IPS-15b (cell line): ENCODE data around the gene B9D2.
A peak's percentile ranks its signal among the peaks of the same experiment; 100 is the strongest.
"Not testable (repeated sequence)": the region's sequence is repeated elsewhere in the genome, so short reads cannot be mapped to it uniquely, and the experiment has no call there.

Experiments
- H3K27me3 ChIP-seq: one replicate; pipeline ENCODE4 v1.6.1; 2013; ENCODE audit warnings: low read length; ENCODE audit not compliant: control insufficient read depth, insufficient read depth
- H3K36me3 ChIP-seq: one replicate; pipeline ENCODE4 v1.6.1; 2013; ENCODE audit warnings: low read length; ENCODE audit not compliant: control insufficient read depth, insufficient read depth
- H3K4me1 ChIP-seq: one replicate; pipeline ENCODE4 v1.6.1; 2013; ENCODE audit warnings: mild to moderate bottlenecking, low read length; ENCODE audit not compliant: control insufficient read depth, insufficient read depth
- H3K4me3 ChIP-seq: one replicate; pipeline ENCODE4 v1.5.1; 2013; ENCODE audit warnings: low read depth, low read length
- H3K9ac ChIP-seq: one replicate; pipeline ENCODE4 v1.6.1; 2013; ENCODE audit warnings: low read depth, mild to moderate bottlenecking, low read length
- H3K9me3 ChIP-seq: one replicate; pipeline ENCODE4 v1.6.1; 2013; ENCODE audit warnings: mild to moderate bottlenecking, low read length; ENCODE audit not compliant: control insufficient read depth, insufficient read depth

B9D2 gene

DNA sequence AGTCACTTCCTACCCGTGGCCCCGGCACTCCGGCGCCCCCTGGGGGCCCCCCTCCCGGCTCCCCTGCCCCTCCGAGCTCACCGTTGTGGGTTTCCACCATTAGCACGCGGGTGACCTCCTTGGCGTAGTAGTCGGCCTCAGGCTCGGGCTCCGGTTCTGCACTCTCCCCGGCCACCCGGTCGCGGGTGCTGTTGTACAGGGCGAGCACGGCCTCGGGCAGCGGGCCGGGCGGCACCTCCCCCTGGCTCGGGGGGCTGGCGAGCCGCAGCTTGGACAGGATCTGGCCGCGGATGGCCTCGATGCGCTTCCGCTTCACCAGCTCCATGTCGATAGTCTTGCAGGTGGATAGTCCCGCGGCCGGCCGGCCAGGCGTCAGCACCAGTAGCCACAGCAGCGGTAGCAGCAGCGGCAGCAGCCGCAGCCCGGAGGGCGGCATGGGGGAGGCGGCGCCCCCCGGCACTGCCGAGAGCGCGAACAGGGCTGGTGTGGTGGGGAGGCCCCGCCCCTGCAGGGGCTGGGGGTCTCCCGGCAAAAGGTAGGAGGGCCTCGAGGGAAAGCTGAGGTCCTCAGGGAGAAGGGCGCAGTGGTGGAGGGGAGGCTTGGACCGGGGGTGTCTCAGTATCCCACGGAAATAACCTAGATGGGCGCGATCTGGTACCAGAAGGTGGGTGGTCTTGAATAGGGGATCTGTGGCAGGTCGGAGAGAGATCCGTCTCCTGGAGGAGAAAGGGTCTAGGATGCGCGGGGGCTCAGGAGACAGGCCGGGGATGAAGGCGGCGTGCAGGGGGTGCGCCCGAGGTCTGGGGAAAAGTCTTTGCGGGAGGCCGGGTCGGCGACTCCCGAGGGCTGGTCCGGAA is 11.1 kb downstream of the B9D2 start:
- Histone ChIP-seq H3K9ac (peak overlapping the region; percentile 73), H3K4me1 (peaks cover 3% of the 10 kb centered on the region), H3K4me3 (peak overlapping the region; percentile 52), H3K27me3 (peaks cover 19% of the 10 kb centered on the region), H3K9me3 (no peaks in the 10 kb centered on the region), H3K36me3 (no peaks in the 10 kb centered on the region)

DNA sequence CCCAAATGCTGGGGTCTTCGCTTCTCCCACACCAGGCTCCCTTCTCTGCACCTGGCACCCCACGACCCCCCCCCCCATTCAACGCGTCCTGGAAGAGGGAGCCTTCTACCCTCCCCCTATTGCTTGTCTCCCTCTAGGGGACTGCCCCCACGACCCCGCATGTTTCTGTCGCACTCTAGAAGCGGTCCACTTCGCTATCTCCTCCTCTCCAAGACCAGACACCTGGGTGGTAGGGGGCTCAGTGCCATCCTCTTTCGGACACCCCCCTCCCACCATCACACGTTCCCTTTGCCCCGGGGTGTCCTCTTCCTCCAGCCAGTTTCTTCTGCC is 11.7 kb downstream of the B9D2 start:
- peaks cover 19% of the 10 kb centered on the region for H3K27me3 ChIP-seq
- H3K4me3 ChIP-seq, result peak overlapping the region; percentile 52
- H3K9me3 ChIP-seq, result no peaks in the 10 kb centered on the region
- H3K4me1 ChIP-seq, result peaks cover 3% of the 10 kb centered on the region
- H3K36me3 ChIP-seq, result no peaks in the 10 kb centered on the region
- H3K9ac ChIP-seq, result no peak overlapping the region

DNA sequence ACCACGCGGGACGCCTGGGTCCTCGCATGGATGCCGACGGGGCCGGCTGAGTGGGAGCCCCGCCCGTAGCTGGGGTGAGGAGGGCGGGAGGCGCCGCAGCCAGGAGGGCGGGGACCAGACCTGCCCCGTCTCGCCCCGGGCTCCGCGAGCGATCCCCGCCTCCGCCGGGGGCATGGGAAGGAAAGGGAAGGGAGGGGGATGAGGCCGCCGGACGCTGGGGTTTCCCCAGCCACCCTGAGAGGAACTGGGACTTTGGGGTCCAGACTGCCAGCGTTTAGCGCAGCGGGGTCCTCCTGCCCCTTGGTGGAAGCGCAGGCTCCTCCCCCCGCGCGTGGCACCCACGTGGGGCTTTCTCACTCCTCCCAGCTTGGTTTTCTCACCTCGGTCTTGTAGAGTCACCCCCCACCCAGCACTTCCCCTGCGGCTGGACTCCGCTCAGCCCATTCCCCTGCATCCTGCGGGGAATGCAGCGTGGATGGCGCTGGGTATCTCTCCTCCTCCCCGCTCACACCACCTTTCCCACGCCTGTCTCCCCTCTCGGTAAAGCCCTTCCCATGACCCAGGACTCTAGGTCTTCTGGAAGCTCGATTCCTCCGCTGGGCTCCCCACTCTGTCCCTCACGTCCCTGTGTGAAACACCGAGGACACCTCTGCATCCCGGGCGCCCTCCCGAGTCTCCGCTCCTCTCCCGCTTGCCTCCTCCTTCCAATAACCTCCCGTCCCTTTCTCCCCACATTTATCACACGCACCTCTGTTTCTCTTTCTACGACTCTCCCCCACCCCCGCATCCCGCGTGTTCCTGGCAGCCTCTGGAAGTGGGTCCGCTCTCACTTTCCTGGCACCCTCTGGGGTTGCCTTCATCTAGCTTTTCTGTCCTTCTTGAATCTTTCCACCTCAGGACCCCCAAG is 12.4 kb downstream of the B9D2 start:
- no peak overlapping the region for H3K9ac ChIP-seq
- no peaks in the 10 kb centered on the region for H3K9me3 ChIP-seq
- H3K4me3 ChIP-seq, result peak overlapping the region; percentile 52
- peaks cover 19% of the 10 kb centered on the region for H3K27me3 ChIP-seq
- no peaks in the 10 kb centered on the region for H3K36me3 ChIP-seq
- peaks cover 3% of the 10 kb centered on the region for H3K4me1 ChIP-seq

DNA sequence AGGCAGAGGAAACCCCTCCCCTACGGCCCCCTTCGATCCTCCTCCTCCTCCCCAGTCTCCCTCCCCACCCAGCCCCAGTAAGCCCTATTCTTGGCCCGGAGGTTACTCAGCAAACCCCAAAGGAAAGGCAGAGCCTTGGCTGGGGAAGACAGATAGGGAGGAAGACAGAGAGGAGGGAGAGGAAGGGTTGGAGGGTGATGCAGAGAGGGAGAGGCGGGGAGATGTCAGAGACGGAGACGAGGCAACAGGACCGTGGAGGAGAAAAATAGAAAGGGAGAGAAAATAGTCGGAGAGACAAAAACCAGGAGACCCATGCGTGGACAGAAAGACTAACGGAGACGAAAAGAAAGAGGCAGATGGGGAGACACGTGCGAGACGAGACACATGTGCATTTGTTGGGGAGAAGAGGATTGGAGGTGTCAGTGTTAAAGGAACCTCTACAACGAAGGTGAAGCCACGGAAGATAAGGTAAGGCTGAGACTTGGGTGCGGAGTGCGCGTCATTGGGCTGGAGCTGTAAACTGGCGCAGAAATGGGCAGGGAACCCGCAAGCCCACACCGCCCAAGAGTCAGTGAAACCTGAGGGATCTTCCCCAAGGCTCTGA is 13.1 kb downstream of the B9D2 start:
- H3K36me3 ChIP-seq, result no peaks in the 10 kb centered on the region
- peak overlapping the region; percentile 52 for H3K4me3 ChIP-seq
- H3K9ac ChIP-seq, result no peak overlapping the region
- peaks cover 19% of the 10 kb centered on the region for H3K27me3 ChIP-seq
- no peaks in the 10 kb centered on the region for H3K9me3 ChIP-seq
- peaks cover 3% of the 10 kb centered on the region for H3K4me1 ChIP-seq

DNA sequence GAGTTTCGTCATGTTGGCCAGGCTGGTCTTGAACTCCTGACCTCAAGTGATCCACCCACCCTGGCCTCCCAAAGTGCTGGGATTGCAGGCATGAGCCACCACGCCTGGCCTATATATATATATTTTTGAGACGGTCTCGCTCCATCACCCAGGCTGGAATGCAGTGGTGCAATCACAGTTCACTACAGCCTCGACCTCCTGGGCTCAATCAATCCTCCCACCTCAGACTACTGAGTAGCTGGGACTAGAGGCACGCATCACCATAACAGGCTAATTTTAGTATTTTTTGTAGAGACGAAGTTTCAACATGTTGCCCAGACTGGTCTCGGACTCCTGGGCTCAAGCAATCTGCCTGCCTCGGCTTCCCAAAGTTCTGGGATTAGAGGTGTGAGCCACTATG is 17.0 kb downstream of the B9D2 start:
- not testable (repeated sequence) for H3K4me3 ChIP-seq, H3K9ac ChIP-seq, H3K36me3 ChIP-seq, H3K9me3 ChIP-seq, H3K4me1 ChIP-seq
- H3K27me3 ChIP-seq, result peaks cover 12% of the 10 kb centered on the region

DNA sequence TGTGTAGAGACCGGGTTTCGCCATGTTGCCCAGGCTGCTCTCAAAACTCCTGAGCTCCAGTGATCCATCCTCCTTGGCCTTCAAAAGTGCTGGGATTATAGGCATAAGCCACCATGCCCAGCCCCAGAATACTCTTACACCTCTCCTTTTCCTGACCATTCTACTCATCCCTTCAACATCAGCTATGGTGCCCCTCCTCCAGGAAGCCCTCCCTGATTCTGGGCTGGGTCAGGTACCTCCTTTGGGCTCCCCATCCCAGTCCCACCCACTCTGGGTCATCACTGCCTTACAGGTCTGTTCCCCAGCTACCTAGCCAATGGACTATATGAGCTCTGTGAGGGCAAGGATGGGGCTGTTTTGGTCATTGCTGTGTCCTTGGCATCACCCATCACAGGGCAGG is 19.8 kb downstream of the B9D2 start:
- Histone ChIP-seq H3K9me3 (no peaks in the 10 kb centered on the region), H3K36me3 (no peaks in the 10 kb centered on the region), H3K9ac (no peak overlapping the region), H3K4me3 (no peak overlapping the region), H3K4me1 (no peaks in the 10 kb centered on the region), H3K27me3 (no peaks in the 10 kb centered on the region)

DNA sequence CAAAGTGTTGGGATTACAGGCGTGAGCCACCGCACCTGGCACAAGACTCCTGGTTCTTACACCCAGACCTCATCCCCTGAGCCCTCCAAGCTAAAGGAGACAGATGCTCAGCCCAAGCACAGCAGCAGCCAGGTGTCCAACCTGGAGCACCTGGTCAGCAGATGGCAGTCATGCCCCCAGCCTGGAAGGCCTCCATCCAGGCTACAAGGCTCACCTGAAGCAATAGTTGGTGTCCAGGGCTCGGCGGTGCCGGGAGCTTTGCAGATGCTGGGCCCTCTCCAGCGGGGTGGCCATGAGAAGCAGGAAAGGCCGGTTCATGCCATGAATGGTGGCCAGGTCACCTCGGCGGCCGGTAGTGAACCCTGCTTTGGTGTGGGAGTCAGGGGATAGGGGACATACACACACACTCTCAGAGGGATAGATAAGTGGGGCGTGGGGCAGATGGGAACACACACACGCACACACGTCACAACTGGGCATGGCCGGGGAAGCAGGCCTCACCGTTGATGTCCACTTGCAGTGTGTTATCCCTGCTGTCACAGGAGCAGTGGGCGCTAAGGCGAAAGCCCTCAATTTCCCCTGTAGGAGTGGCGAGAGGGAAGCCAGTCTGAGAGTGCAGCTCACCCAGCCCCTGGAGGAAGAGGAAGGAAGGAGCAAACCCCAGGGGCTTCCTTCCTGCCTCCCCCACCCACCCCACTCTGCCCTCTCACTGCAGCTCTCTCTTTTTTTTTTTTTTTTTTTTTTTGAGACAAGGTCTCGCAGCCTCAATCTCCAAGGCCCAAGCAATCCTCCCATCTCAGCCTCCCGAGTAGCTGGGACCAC is 22.1 kb downstream of the B9D2 start:
- H3K27me3 ChIP-seq, result no peaks in the 10 kb centered on the region
- H3K36me3 ChIP-seq, result no peaks in the 10 kb centered on the region
- H3K4me3 ChIP-seq, result no peak overlapping the region
- no peaks in the 10 kb centered on the region for H3K4me1 ChIP-seq
- no peaks in the 10 kb centered on the region for H3K9me3 ChIP-seq
- no peak overlapping the region for H3K9ac ChIP-seq

DNA sequence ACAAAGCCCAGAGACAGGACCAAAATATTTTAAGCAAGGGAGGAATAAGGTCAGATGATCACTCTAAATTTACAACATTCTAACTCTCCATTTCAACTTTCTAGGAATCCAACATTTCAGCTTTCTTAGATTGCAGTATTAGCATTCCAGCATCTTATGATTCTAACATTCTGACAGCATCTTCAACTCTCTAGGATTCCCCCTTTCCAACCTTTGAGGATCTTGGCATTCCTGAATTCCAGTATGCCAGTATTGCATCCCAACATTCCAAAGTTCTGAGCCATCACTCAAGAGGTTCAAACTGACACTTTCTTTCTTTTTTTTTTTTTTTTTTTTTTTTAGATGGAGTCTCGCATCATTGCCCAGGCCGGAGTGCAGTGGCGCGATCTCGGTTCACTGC is 24.0 kb downstream of the B9D2 start:
- Histone ChIP-seq H3K9me3 (no peaks in the 10 kb centered on the region), H3K4me3 (no peak overlapping the region), H3K36me3 (no peaks in the 10 kb centered on the region), H3K4me1 (no peaks in the 10 kb centered on the region), H3K27me3 (no peaks in the 10 kb centered on the region), H3K9ac (no peak overlapping the region)

DNA sequence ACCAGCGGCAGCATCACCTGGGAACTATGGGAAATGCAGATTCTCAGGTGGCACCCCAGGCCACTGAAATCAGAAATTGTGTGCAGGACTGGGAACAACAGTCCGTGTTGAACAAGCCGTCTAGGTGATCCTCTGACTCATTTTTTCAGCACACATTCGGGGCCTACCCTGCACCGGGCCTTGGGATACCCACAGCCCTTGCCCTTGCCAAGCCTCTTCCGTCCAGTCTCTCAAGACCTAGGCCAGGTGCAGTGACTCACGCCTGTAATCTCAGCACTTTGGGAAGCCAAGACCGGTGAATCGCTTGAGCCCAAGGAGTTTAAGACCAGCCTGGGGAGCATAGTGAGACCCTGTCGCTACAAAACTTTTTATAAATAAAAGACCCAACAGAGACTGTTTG is 28.5 kb downstream of the B9D2 start:
- no peaks in the 10 kb centered on the region for H3K9me3 ChIP-seq
- H3K9ac ChIP-seq, result no peak overlapping the region
- peaks cover 2% of the 10 kb centered on the region for H3K36me3 ChIP-seq
- peaks cover 2% of the 10 kb centered on the region for H3K4me1 ChIP-seq
- no peak overlapping the region for H3K4me3 ChIP-seq
- peaks cover 2% of the 10 kb centered on the region for H3K27me3 ChIP-seq

DNA sequence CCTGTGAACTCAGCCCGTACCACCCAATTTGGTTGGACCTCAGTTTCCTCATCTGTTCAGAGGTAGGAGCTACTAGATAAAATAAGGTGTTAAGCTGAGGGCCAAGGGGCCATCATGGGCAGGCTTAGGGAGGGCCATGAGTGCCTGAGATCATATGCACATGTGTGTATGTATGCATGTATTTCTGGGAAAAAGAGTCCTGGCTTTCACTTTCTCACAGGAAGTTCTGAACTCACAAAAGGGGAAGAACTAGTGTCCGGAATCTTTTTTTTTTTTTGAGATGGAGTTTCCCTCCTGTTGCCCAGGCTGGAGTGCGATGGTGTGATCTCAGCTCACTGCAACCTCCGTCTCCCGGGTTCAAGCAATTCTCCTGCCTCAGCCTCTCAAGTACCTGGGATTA is 29.2 kb downstream of the B9D2 start:
- H3K4me3 ChIP-seq, result no peak overlapping the region
- H3K27me3 ChIP-seq, result peaks cover 2% of the 10 kb centered on the region
- peaks cover 2% of the 10 kb centered on the region for H3K36me3 ChIP-seq
- H3K9ac ChIP-seq, result no peak overlapping the region
- H3K9me3 ChIP-seq, result no peaks in the 10 kb centered on the region
- peaks cover 2% of the 10 kb centered on the region for H3K4me1 ChIP-seq

DNA sequence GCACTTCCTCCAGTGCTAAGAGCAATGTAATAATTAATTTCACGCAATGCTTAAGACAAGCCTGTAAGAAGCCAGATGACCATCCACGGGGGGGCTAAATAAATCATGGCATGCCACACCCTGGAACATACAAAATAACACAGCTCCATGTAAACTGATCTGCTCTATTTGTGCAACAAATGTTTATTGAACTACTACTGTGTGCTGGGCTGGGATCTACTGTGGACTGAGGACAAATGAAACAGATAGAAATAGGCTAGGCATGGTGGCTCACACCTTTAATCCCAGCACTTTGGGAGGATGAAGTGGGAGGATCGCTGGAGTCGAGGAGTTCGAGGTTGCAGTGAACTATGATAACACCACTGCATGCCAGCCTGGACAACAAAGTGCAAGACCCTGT is 31.5 kb downstream of the B9D2 start:
- Histone ChIP-seq H3K4me1 (peaks cover 6% of the 10 kb centered on the region), H3K9ac (no peak overlapping the region), H3K36me3 (peaks cover 2% of the 10 kb centered on the region), H3K9me3 (no peaks in the 10 kb centered on the region), H3K4me3 (no peak overlapping the region), H3K27me3 (peaks cover 2% of the 10 kb centered on the region)
